ENCODE results near the gene CASP8AP2. TPM values are rescaled to one million over a fixed set of nuclear protein-coding genes. Genes with fewer than 3 reads are reported as not detected.

Gene CASP8AP2
- total and polyA plus RNA-seq, 2 of the 13 experiments (the other 11 are each of a cell fraction or from before 2014, with no cell fraction given): 5.7 to 13.5 TPM

GRCh38 chr6:89858041-89858440 lies 28.4 kb downstream of the CASP8AP2 start (continued):
- TF ChIP-seq, protein P1, sequence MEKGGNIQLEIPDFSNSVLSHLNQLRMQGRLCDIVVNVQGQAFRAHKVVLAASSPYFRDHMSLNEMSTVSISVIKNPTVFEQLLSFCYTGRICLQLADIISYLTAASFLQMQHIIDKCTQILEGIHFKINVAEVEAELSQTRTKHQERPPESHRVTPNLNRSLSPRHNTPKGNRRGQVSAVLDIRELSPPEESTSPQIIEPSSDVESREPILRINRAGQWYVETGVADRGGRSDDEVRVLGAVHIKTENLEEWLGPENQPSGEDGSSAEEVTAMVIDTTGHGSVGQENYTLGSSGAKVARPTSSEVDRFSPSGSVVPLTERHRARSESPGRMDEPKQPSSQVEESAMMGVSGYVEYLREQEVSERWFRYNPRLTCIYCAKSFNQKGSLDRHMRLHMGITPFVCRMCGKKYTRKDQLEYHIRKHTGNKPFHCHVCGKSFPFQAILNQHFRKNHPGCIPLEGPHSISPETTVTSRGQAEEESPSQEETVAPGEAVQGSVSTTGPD (CRISPR knock-in tag; IDR thresholded peaks at IDR 0.05): no peak
- no peak for TF ChIP-seq REXO4 (CRISPR knock-in tag; IDR thresholded peaks at IDR 0.05; ENCODE audit: borderline replicate concordance)
- TF ChIP-seq, protein P2, sequence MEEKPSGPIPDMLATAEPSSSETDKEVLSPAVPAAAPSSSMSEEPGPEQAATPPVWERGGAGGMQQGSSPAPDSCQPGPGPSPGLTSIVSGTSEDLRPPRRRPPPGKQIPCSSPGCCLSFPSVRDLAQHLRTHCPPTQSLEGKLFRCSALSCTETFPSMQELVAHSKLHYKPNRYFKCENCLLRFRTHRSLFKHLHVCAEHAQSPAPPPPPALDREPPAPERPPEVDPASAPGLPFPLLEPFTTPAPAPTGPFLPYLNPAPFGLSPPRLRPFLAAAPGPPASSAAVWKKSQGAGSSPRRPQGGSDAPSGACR (CRISPR knock-in tag; IDR thresholded peaks at IDR 0.05): no peak

DNA sequence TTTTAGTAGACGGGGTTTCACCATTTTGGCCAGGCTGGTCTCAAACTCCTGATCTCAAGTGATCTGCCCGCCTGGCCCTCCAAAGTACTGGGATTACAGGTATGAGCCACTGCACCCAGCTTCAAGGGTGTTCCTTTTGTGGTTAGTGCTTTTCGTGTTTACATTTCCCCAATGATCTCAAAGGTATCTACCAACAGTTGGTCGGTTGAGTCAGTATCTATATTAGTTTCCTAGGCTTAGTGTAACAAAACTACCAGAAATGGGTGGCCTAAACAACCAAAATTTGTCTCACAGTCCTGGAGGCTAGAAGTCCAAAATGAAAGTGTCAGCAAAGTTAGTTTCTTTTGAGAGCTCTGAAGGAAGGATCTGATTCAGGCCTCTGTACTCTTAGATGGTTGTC lies 30.1 kb downstream of the CASP8AP2 start:
- FAIRE-seq (no peak), ATAC-seq (no peak), DNase-seq (ENCODE audit: low spot score) (no peak)
- no peaks in the 10 kb centered on the region for H3K79me2 ChIP-seq (ENCODE audit: insufficient read depth, low read length)
- TF ChIP-seq ZNF660 (CRISPR knock-in tag; IDR thresholded peaks at IDR 0.05; ENCODE audit: borderline replicate concordance, low read depth) (no peak), ZNF256 (CRISPR knock-in tag; conservative IDR thresholded peaks at IDR 0.05) (no peak), PHF8 (CRISPR knock-in tag; IDR thresholded peaks at IDR 0.05) (no peak), RFXAP (CRISPR knock-in tag; IDR thresholded peaks at IDR 0.05; ENCODE audit: borderline replicate concordance) (no peak), IKZF4 (CRISPR knock-in tag; IDR thresholded peaks at IDR 0.05; ENCODE audit: borderline replicate concordance, low read depth, not compliant biosample characterization) (no peak), ZNF619 (CRISPR knock-in tag; IDR thresholded peaks at IDR 0.05) (no peak), HMGA1 (CRISPR knock-in tag; conservative IDR thresholded peaks at IDR 0.05) (no peak), XBP1 (CRISPR knock-in tag; IDR thresholded peaks at IDR 0.05) (no peak)
- TF ChIP-seq, protein P3, sequence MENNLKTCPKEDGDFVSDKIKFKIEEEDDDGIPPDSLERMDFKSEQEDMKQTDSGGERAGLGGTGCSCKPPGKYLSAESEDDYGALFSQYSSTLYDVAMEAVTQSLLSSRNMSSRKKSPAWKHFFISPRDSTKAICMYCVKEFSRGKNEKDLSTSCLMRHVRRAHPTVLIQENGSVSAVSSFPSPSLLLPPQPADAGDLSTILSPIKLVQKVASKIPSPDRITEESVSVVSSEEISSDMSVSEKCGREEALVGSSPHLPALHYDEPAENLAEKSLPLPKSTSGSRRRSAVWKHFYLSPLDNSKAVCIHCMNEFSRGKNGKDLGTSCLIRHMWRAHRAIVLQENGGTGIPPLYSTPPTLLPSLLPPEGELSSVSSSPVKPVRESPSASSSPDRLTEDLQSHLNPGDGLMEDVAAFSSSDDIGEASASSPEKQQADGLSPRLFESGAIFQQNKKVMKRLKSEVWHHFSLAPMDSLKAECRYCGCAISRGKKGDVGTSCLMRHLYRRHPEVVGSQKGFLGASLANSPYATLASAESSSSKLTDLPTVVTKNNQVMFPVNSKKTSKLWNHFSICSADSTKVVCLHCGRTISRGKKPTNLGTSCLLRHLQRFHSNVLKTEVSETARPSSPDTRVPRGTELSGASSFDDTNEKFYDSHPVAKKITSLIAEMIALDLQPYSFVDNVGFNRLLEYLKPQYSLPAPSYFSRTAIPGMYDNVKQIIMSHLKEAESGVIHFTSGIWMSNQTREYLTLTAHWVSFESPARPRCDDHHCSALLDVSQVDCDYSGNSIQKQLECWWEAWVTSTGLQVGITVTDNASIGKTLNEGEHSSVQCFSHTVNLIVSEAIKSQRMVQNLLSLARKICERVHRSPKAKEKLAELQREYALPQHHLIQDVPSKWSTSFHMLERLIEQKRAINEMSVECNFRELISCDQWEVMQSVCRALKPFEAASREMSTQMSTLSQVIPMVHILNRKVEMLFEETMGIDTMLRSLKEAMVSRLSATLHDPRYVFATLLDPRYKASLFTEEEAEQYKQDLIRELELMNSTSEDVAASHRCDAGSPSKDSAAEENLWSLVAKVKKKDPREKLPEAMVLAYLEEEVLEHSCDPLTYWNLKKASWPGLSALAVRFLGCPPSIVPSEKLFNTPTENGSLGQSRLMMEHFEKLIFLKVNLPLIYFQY (CRISPR knock-in tag; IDR thresholded peaks at IDR 0.05; ENCODE audit: borderline replicate concordance): no peak
- TF ChIP-seq, protein P4, sequence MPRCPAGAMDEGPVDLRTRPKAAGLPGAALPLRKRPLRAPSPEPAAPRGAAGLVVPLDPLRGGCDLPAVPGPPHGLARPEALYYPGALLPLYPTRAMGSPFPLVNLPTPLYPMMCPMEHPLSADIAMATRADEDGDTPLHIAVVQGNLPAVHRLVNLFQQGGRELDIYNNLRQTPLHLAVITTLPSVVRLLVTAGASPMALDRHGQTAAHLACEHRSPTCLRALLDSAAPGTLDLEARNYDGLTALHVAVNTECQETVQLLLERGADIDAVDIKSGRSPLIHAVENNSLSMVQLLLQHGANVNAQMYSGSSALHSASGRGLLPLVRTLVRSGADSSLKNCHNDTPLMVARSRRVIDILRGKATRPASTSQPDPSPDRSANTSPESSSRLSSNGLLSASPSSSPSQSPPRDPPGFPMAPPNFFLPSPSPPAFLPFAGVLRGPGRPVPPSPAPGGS (CRISPR knock-in tag; IDR thresholded peaks at IDR 0.05): no peak
- intact Hi-C loops (cut with micrococcal nuclease; ENCODE audit: unreplicated experiment): no loop called here
- H3K36me3 ChIP-seq (replicated peaks in 1 of 2; ENCODE audit: control insufficient read depth in 1 of 2, insufficient read depth in 2 of 2, low read length in 2 of 2): peaks cover 12 to 47% of the 10 kb centered on the region in 2 experiments
- ChIA-PET CTCF (ENCODE audit: low intra/inter-chr PET ratio, low total read pairs) (no interaction called here), POLR2A (no interaction called here)
- 99% methylated on average over 4 of the region's 4 CpGs for WGBS (ENCODE audit: low lambda C conversion rate)
- no TSS peak for BruUV-seq (replicated peaks)
- no peak overlapping the region for H3K4me3 ChIP-seq (replicated peaks in 1 of 3; ENCODE audit: insufficient read depth in 1 of 3, low read depth in 2 of 3, low read length in 3 of 3)
- H3K4me1 ChIP-seq (ENCODE audit: insufficient read depth, low read length): no peaks in the 10 kb centered on the region
- H4K20me1 ChIP-seq (ENCODE audit: insufficient read depth, low read length): no peaks in the 10 kb centered on the region
- H3K27me3 ChIP-seq (ENCODE audit: control insufficient read depth in 1 of 2, insufficient read depth in 2 of 2, low read length in 2 of 2): no peaks in the 10 kb centered on the region
- H3K4me2 ChIP-seq (ENCODE audit: low read depth, low read length): no peak overlapping the region
- H3K27ac ChIP-seq (ENCODE audit: extremely low read length, insufficient read depth, low read length): no peak overlapping the region
- in situ Hi-C loops (cut with HindIII; ENCODE audit: extremely low pct_ligation_motif_present, low pct_unique_long_range_greater_than_20kb): no loop called here
- H2AFZ ChIP-seq (ENCODE audit: low read length): no peak overlapping the region
- H3K9ac ChIP-seq (ENCODE audit: insufficient read depth, low read depth, low read length): no peak overlapping the region
- no peaks in the 10 kb centered on the region for H3K9me3 ChIP-seq (ENCODE audit: low read length)

All from HepG2 (cell line).